ENCODE measurements around the gene SELENOM. TPM values are rescaled to one million over a fixed set of nuclear protein-coding genes. Genes with fewer than 3 reads are reported as not detected.

Gene SELENOM, protein sequence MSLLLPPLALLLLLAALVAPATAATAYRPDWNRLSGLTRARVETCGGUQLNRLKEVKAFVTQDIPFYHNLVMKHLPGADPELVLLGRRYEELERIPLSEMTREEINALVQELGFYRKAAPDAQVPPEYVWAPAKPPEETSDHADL
- 32.7 and 52.1 TPM in 2 replicates for polyA plus RNA-seq

DNA sequence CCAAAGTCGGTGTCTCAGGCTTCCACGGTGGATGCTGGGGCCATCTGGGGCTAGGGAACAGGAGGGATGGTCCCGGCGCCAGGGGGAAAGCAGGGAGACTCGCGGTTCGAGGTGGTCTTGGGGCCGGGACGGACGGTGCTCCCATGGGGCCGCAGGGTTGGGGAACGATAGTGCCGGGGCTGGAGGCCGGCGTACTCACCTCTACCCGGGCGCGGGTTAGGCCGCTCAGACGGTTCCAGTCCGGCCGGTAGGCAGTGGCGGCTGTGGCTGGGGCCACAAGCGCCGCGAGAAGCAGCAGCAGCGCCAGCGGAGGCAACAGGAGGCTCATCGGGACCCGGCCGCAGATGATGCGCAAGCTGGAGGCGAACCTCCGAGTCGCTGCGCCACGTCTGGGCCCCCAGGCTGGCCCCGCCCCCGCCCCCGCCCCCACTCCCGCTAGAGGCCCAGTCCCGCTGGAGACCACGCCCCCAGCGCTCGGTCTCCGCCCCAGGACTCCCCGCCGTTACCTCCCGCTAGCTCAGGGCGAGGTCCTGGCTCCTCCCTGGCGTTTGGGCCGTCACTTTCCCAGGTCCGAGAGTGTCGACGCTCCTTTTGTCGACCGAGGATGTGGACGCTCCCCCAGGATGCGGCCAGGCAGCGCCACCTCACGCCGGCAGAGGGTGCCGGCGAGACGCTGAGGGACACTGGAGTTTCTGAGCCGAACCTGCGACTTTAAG is at the start of gene SELENOM:
TSS of gene SELENOM (minus strand) at position 391 of the 716 bp plus-strand sequence. CDS start at position 328, 63 bp downstream.

DNA sequence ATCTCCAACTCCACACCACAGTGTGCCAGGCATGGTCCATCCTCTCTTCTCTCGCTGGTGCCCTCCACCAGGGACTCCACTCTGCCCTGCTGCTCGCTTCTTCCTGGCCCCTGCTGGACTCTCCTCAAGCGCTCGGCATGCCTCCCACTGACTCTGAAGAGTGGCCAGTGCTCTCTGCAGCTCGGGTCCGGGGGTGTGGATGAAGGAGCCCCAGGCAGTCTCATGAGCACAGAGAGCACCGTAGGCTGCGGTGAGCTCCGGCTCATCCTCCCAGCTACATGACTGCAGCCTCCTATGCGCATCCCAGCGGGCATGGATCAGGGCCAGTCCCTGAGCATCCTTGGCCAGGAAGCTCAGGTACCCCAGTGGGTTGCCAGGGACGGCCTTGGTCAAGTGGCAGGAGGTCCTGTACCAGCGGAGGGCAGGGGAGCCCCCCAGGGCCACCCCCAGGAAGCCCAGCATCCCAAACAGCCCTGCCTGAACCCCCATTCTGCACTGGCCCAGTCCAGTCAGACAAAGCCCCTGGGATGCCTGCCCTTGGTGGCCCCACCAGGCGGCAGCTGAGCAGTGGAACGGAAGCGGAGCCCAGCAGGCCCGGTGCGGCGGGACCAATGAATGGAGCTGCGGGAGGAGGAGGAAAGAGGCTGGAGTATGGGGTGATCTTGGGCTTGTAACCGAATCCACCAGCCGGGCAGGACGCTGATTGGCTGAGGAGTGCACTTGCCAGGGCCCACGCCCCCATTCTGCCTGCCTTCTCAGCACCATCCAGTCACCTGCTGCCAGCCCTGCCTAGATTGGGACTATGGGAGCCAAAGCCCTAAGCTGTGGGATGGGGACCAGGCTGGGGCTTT is 32.7 kb upstream of the SELENOM start, which contains the start of gene PLA2G3:
TSS of gene PLA2G3 (minus strand) at position 643 of the 851 bp plus-strand sequence. CDS start at position 489, 154 bp downstream.

DNA sequence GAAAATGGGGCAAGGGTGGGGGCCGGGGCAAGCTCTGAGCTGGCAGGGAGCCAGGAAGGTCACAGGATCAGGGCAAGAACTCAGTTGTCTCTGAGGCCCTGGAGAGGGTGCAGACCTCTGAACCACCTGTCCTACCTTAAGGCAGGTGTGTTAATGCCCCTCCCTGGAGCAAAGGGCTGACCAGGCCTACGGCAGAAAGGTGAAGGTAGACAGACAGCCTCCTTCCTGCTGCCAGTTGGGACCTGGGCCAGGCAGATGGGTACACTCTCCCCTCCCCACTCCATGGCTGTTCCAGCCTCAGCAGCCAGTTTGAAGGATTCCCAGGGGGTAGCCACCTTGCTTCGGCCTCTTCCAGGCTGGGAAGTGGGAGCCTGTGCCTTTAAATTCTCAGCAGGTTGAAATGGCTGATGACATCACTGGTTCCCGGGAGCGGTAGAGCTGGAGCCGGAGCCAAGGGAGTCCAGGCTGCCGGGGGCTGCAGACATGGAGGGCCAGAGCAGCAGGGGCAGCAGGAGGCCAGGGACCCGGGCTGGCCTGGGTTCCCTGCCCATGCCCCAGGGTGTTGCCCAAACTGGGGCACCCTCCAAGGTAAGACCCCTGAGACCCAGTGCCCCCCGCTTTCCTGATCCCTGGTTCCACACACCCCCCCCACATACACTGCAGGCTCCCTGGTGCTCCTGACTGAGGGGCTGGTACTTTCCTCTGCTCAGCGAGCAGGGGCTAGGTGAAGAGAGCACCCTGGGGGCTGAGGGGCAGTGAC is 15.3 kb upstream of the SELENOM start, which contains the start of gene INPP5J:
TSS of gene INPP5J (plus strand) at position 435 of the 760 bp plus-strand sequence. CDS start at position 484, 49 bp downstream.

DNA sequence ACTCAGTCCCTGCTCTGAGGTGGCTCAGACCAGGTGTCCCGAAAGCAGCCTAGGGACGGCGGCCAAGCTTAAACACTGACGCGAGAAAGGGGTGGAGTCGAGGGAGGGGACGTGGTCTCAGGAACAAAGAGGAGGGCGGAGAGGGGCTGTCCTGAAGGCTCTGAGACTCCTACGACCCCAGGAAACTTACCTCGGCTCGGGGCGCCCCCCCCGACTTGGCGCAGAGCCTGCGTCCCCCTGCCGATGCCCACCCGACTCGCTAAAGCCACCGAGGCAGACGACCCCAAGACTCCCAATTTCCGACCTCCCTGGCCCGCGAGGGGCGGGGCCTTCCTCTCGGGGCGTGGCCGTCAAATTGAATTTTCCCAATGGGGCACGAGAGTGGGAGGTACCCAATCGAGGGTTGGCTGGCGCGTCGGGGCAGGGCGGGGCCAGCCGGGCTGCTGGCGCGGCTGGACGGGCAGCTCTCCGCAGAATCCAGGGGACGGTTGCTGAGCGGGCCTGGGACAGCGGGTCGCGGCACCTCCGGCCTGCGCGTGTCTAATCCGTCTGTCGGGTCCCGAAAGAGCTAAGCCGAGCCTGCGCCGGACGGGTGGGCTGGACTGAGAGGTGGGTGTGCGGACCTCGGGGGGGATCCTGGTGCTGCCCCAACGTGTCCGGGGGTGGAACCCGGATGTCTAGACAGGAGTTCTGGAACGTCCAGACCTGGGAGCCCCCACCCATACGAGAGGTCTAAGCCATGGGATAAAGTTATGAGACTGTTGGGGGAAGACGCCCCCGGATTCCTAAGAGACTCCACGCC is 26.3 kb downstream of the SELENOM start, which contains the start of gene SMTN:
TSS of gene SMTN (plus strand) at position 471 of the 802 bp plus-strand sequence. CDS start 1,941 bp downstream, outside the sequence.

Other genes starting within 250 kb of the SELENOM start
- 9.2 and 11.2 TPM in 2 replicates for gene MORC2, start 138.8 kb downstream of the SELENOM start, polyA plus RNA-seq
- gene TUG1, start 138.3 kb downstream of the SELENOM start, polyA plus RNA-seq: 26.8 and 27.3 TPM in 2 replicates
- gene SMTN, start 26.2 kb downstream of the SELENOM start, polyA plus RNA-seq: 7.3 and 8.9 TPM in 2 replicates
- gene INPP5J, start 15.4 kb upstream of the SELENOM start, polyA plus RNA-seq: 1.6 and 2.9 TPM in 2 replicates
- not detected in 2 replicates for gene PLA2G3, start 32.9 kb upstream of the SELENOM start, polyA plus RNA-seq
- 7.7 and 9.6 TPM in 2 replicates for gene RNF185, start 52.6 kb upstream of the SELENOM start, polyA plus RNA-seq
- gene LIMK2, start 104.7 kb upstream of the SELENOM start, polyA plus RNA-seq: 1.1 and 1.7 TPM in 2 replicates
- 1.6 and 2.7 TPM in 2 replicates for gene PIK3IP1, start 184.9 kb upstream of the SELENOM start, polyA plus RNA-seq
- gene PATZ1, start 238.8 kb upstream of the SELENOM start, polyA plus RNA-seq: 3.3 and 4.7 TPM in 2 replicates

Data from Purkinje cell (primary cell).